ENCODE measurements around the gene SND1. TPM values are rescaled to one million over a fixed set of nuclear protein-coding genes. Genes with fewer than 3 reads are reported as not detected.

Gene SND1
- total RNA-seq, 1 donor, result 202 TPM

- no peak for DNase-seq (ENCODE audit: low read depth)
- TF ChIP-seq, protein P1, sequence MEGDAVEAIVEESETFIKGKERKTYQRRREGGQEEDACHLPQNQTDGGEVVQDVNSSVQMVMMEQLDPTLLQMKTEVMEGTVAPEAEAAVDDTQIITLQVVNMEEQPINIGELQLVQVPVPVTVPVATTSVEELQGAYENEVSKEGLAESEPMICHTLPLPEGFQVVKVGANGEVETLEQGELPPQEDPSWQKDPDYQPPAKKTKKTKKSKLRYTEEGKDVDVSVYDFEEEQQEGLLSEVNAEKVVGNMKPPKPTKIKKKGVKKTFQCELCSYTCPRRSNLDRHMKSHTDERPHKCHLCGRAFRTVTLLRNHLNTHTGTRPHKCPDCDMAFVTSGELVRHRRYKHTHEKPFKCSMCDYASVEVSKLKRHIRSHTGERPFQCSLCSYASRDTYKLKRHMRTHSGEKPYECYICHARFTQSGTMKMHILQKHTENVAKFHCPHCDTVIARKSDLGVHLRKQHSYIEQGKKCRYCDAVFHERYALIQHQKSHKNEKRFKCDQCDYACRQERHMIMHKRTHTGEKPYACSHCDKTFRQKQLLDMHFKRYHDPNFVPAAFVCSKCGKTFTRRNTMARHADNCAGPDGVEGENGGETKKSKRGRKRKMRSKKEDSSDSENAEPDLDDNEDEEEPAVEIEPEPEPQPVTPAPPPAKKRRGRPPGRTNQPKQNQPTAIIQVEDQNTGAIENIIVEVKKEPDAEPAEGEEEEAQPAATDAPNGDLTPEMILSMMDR (IDR thresholded peaks at IDR 0.05; ENCODE audit: insufficient read depth, low read length), result no peak
- H3K4me3 ChIP-seq (ENCODE audit: low read depth, low read length), result no peak overlapping the region
These were observed 276.2 kb downstream of the SND1 start for GRCh38 chr7:127928222-127928621.

GRCh38 chr7:127928852-127929251 lies 276.9 kb downstream of the SND1 start:
- DNase-seq (ENCODE audit: low read depth), result no peak
- no peak overlapping the region for H3K4me3 ChIP-seq (ENCODE audit: low read depth, low read length)
- TF ChIP-seq, protein P1 (IDR thresholded peaks at IDR 0.05; ENCODE audit: insufficient read depth, low read length), result no peak

DNA sequence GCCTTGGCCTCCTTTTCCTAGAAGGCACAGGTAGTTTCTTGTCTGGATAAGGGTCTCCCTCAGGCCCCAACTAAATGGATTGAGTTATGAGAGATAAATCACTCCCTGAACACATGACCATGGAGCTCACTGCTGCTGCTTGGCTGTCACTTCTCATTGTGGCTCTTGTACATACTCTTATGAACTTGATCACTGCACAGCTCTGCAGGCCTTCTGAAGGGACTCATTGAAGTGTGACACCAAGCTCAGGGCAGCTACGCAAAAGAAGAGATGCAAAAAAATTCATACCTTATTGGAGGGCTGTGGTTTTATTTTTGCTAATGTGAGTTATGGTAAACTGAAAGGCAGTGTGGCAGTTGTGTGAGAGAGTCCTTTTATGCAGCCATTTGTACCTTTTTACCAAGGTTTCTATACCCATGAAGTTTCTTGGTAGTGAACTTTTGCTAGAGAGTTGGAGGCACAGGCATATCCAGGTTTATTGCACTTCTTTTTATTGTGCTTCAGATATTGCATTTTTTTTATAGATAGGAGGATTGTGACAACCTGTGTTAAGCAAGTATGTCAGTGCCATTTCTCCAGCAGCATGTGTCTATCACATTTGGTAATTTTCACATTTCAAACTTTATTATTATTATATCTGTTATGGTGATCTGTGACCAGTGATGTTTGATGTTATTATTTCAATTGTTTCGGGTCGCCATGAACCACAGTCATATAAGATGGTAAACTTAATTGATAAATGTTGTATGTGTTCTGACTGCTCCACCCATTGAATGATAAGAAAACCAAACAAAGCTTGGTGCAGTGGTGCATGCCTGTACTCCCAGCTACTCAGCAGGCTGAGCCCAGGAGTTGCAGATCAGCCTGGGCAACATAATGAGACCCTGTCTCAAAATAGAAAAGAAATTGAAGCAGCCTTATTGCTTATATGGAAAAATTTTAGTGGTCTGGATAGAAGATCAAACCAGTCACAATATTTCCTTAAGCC lies 278.6 kb downstream of the SND1 start:
- DNase-seq (ENCODE audit: low read depth), result no peak
- no peak overlapping the region for H3K4me3 ChIP-seq (ENCODE audit: low read depth, low read length)
- TF ChIP-seq, protein P1 (IDR thresholded peaks at IDR 0.05; ENCODE audit: insufficient read depth, low read length), result no peak

DNA sequence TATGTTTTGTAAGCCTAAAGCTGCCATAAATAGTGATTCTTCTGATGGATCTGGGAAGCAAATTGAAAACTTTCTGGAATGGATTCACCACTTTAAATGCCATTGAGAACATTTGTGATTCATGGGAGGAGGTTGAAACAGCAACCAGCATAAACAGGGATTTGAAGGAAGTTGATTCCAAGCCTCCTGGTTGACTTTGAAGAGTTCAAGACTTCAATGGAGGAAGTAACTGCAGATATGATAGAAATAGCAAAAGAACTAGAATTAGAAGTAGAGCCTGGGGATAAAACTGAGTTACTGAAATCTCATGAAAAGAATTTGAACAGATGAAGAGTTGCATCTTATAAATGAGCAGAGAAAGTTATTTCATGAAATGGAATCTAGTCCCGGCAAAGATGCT lies 280.1 kb downstream of the SND1 start:
- no peak for DNase-seq (ENCODE audit: low read depth)
- H3K4me3 ChIP-seq (ENCODE audit: low read depth, low read length), result no peak overlapping the region
- TF ChIP-seq, protein P1 (IDR thresholded peaks at IDR 0.05; ENCODE audit: insufficient read depth, low read length), result no peak

GRCh38 chr7:127932496-127932895 lies 280.5 kb downstream of the SND1 start:
- DNase-seq (ENCODE audit: low read depth), result no peak
- H3K4me3 ChIP-seq (ENCODE audit: low read depth, low read length), result no peak overlapping the region
- TF ChIP-seq, protein P1 (IDR thresholded peaks at IDR 0.05; ENCODE audit: insufficient read depth, low read length), result no peak

DNA sequence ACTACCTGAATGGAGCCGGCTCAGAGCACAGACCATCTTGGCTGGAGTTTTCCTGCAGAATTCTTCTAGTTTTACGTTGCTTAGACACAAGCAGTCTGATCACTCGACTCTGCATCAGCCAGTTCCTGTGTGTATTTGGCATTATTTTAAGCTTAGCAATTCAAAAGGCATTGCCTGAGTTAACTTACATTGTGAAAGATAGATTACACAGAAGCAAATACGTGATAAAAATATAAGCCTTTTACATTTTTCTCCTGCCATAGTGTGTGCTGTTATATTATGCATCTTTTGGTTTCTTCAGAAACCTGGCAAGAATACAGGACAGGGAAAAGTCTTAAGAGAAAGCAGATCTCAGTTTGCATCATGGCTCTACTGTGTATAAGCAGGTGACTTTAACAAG lies 281.2 kb downstream of the SND1 start:
- DNase-seq (ENCODE audit: low read depth), result peak; percentile 89
- TF ChIP-seq, protein P1 (IDR thresholded peaks at IDR 0.05; ENCODE audit: insufficient read depth, low read length), result no peak
- no peak overlapping the region for H3K4me3 ChIP-seq (ENCODE audit: low read depth, low read length)
